ENCODE results near the gene RNASE12.

DNA sequence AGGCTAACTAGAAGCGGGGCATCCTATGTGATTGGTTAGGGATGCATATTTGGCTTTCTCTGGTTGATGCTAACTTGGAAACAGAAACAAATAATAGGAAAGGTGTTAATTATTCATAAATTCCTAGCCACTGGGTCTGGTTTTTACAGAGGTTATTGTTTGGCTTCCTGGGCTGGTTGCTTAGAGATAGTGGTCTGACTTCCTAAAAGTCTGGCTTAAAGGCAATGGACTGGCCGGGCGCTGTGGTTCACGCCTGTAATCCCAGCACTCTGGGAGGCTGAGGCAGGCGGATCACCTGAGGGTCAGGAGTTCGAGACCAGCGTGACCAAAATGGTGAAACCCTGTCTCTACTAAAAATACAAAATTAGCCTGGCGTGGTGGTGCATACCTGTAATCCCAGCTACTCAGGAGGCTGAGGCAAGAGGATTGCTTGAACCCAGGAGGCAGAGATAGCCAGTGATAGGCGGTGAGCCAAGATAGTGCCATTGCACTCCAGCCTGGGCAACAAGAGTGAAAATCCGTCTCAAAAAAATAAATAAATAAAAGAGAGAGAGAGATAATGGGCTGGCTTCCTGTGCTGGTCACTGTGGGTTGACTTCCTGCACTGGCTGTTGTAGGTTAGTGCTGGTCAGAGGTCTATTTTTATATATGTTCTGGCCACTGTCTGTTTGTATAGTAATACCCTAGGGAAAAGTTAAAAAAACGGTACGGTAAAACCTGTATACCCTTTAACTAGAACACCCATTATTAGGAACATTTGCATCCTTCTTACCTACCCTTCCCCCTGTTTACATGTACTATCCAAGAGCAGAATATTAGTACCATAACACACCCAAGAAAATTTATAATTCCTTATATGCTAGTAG is 26.2 kb upstream of the RNASE12 start:
- TF ChIP-seq EZH2 (IDR thresholded peaks at IDR 0.05) (no peak), FOXP2 (optimal IDR thresholded peaks at IDR 0.05; ENCODE audit: control extremely low read depth, extremely low read length, insufficient read depth) (no peak), POLR2AphosphoS5 (IDR thresholded peaks at IDR 0.05; ENCODE audit: borderline replicate concordance, low read depth, low read length) (no peak)
